ENCODE data around the gene KNTC1.
"Not testable (repeated sequence)": the region's sequence is repeated elsewhere in the genome, so short reads cannot be mapped to it uniquely, and the experiment has no call there.

The KNTC1 gene, protein sequence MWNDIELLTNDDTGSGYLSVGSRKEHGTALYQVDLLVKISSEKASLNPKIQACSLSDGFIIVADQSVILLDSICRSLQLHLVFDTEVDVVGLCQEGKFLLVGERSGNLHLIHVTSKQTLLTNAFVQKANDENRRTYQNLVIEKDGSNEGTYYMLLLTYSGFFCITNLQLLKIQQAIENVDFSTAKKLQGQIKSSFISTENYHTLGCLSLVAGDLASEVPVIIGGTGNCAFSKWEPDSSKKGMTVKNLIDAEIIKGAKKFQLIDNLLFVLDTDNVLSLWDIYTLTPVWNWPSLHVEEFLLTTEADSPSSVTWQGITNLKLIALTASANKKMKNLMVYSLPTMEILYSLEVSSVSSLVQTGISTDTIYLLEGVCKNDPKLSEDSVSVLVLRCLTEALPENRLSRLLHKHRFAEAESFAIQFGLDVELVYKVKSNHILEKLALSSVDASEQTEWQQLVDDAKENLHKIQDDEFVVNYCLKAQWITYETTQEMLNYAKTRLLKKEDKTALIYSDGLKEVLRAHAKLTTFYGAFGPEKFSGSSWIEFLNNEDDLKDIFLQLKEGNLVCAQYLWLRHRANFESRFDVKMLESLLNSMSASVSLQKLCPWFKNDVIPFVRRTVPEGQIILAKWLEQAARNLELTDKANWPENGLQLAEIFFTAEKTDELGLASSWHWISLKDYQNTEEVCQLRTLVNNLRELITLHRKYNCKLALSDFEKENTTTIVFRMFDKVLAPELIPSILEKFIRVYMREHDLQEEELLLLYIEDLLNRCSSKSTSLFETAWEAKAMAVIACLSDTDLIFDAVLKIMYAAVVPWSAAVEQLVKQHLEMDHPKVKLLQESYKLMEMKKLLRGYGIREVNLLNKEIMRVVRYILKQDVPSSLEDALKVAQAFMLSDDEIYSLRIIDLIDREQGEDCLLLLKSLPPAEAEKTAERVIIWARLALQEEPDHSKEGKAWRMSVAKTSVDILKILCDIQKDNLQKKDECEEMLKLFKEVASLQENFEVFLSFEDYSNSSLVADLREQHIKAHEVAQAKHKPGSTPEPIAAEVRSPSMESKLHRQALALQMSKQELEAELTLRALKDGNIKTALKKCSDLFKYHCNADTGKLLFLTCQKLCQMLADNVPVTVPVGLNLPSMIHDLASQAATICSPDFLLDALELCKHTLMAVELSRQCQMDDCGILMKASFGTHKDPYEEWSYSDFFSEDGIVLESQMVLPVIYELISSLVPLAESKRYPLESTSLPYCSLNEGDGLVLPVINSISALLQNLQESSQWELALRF (N-terminal part only)

DNA sequence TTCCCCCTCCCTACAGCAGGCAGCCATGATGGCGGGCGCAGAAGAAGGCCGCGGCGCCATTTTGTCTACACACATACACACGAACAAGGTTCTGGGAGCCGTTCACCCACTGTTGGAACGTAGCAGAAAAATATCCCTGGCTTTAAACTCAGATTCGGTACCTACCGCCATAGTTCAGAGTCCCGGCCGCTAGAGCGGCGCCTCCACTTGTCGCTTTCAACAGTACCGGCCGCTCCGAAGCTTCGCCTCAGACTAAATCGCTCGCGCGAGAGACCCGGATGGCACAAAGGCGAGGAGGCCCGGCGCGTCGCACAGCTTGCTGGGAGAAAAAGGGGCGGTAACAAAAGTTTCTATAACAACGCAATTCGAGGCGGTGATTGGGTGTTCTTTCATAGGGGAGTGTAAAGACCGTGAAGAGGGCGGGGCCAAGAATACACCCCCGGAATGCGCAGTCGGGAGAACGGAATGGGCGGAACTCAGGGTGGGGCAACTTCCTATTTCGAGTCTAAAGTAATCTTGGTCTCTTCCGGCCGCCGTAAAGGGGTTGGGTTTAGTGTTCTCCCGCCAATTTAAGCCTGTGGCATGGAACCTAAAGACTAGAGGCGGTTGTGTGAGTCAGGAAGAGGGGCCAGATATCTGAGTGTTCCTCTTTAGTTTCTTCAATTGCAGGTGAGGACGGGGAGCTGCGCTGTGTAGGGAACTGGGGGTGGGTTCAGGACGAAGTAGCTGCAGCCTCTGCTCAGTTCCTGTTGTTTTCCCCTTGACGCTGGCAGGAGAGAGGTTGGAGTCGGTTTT is at the start of gene KNTC1, which contains the start of gene RSRC2:
KNTC1 (plus strand) TSS at position 567 of the 795 bp plus-strand sequence. CDS start 2,815 bp downstream, outside the sequence.
RSRC2 (minus strand) TSS at position 254 of the 795 bp plus-strand sequence; CDS start at position 171, 83 bp downstream.
- peak; percentile 100 for DNase-seq (ENCODE audit: low read depth)

DNA sequence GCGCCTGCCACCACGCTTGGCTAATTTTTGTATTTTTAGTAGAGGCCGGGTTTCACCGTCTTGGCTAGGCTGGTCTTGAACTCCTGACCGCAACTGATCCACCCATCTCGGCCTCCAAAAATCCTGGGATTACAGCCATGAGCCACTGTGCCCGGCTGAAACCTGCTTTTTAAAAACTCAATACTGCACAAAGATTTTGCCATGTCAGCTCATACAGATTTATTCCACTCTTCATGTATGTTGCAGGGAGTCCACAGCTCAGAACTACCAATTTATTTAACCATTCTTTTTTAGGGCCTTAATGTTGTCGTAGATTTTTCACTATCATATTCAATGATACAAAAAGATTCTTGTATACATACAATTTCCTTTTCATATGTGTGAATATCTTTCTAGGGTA is 46.3 kb upstream of the KNTC1 start:
- DNase-seq (ENCODE audit: low read depth) = no peak

DNA sequence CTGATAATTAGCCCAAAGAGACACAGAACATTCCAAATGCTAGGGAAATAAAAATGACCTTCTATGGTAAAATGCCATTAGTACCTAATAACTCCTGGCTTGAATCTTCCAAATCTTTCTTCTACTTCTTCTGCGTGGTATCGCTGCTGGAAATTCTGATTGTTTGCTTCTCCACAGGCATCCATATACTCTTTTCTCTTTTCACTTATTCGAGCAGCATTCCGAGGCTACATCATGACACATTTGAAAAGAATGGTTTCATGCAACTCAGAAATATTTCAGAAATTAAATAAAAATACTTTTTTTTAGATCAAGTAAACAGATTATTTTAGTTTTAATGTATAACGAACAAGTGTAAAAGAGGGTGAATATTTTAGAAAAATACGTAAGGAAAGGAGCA is 45.2 kb upstream of the KNTC1 start:
- no peak for DNase-seq (ENCODE audit: low read depth)

DNA sequence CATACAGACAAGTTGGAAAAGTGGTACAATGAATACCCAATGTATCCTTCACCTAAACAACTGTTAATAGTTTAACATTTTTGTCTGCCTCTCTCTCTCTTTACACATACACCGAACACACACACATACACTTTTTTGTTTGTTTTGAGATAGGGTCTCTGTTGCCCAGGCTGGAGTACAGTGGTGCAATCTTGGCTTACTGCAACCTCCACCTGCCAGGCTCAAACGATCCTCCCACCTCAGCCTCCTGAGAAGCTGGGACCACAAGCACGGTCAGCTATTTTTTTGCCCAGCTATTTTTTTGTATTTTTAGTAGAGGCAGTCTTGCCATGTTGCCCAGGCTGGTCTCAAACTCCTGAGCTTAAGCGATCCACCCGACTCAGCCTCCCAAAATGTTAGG is 43.1 kb upstream of the KNTC1 start:
- DNase-seq (ENCODE audit: low read depth) = no peak

DNA sequence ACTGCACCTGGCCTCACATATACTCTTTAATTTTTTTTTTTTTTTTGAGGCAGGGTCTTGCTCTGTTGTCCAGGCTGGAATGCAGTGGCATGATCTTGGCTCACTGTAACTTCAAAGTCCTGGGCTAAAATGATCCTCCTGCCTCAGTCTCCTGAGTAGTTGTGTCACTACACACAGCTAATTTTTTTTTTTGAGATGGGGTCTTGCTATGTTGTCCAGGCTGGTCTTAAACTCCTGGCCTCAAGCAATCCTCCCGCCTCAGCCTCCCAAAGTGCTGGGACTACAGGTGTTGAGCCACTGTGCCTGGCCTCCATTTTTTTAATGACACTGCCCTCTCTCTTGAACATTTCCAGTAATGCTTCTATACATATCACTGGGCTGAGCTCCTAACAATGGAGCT is 42.7 kb upstream of the KNTC1 start:
- DNase-seq (ENCODE audit: low read depth) = not testable (repeated sequence)

DNA sequence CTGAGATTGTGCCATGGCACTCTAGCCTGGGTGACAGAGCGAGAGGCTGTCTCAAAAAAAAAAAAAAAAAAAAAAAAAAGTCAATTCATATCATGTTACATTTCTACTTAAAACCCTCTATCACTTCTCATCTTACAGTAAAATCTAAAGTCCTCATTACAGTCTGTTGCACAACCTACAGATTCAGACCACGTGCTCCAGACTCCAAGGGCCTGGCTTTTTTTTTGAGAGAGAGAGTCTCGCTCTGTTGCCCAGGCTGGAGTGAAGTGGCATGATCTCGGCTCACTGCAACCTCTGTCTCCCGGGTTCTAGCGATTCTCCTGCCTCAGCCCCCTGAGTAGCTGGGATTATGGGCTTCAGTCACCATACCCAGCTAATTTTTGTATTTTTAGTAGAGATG is 40.7 kb upstream of the KNTC1 start:
- not testable (repeated sequence) for DNase-seq (ENCODE audit: low read depth)

DNA sequence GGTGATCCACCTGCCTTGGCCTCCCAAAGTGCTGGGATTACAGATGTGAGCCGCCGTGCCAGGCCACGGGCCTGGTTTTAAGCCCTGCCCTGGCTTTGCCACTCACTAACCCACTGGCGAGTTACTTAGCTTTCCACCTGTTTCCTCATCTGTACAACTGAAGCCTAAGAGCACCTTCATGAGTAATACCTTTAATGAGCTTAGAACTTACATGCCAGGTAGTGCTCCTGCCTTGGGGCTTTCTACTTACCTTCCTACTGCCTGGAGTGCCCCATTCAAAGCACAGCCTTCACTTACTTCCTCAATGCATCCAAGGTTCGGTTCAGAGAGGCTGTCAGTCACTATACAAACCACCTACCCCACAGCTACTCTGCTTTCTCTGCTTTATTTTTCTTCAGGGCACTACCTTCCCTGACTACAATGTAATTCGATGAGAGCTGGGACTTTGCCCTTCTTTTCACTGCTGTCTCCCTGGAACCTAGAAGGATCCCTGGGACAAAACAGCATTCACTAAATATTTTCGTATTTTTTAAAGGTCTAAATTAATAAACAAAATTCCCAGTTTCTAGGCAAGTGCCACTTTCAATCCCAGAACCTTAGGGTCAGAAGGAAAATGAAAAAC is 40.1 kb upstream of the KNTC1 start:
- DNase-seq (ENCODE audit: low read depth) = no peak

DNA sequence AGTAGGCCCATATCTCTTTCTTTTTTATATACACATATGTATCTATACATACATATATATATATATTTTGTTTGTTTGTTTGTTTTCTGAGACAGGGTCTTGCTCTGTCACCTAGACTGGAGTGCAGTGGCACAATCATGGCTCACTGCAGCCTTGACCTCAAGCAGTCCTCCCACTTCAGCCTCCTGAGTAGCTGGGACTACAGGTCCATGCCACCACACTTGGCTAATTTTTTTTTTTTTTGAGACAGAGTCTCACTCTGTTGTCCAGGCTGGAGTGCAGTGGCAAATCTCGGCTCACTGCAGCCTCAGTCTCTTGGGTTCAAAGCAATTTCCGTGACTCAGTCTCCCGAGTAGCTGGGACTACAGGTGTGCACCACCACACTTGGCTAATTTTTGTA is 39.2 kb upstream of the KNTC1 start:
- DNase-seq (ENCODE audit: low read depth) = not testable (repeated sequence)

DNA sequence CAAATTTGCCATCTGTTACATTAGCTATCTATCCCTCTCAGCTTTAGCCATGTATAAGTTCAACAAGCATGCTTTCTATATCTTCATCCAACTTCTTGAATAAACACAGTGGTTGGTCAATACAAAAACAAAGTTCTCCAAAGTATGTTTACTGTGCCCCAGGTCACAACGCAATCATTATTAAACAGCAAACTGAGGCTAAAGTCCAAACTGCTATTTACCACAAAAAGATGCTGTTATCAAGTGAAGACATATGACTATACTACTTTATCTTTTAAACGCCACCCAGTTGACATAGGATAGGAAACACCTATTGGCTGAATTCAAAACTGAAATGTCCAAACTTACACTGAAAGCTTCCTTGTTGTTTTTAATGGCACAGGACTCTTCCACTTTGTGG is 38.0 kb upstream of the KNTC1 start:
- DNase-seq (ENCODE audit: low read depth) = no peak

DNA sequence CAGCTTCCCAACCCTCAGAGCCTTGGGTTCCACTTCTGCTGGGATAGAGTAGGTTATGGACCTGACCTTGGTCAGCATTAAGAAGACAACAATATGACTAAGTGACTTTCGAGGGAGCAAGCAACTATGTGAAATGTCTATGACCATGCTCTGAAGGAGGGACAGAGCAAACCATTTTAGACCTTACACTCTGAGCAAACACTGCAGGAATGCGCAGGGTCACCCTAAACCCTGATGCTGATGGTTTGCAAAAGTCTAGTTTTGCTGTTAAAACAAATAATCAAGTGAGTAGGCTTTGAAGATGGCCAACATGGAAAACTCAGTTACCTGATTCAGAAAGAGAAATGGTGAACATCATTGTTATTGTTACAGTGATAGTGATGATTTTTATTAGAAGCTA is 35.1 kb upstream of the KNTC1 start:
- no peak for DNase-seq (ENCODE audit: low read depth)

DNA sequence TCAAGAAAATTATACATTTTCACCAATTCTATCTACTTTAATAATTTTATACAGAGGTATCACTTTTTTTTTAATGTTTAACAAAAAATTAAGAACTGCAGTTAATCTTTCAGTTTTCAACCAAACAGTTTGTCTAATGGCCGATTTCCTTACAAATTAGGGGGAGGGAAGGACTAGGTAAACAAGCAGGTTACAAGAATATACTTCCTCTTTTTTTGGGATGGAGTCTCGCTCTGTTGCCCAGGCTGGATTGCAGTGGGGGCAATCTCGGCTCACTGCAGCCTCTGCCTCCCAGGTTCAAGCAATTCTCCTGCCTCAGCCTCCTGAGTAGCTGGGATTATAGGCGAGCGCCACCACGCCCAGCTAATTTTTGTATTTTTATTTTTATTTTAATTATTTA is 33.8 kb upstream of the KNTC1 start:
- not testable (repeated sequence) for DNase-seq (ENCODE audit: low read depth)

DNA sequence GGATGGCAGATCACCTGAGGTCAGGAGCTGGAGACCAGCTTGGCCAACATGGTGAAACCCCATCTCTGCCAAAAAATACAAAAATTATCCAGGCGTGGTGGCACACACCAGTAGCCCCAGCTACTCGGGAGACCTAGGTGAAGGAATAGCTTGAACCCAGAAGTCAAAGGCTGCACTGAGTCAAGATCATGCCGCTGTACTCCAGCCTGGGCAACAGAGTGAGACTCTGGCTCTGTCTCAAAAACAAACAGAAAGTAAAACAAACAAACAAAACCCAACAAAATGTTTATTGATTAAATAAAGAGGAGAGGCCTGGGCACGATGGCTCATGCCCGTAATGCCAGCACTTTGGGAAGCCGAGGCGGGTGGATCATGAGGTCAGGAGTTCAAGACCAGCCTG is 31.8 kb upstream of the KNTC1 start:
- DNase-seq (ENCODE audit: low read depth) = no peak

DNA sequence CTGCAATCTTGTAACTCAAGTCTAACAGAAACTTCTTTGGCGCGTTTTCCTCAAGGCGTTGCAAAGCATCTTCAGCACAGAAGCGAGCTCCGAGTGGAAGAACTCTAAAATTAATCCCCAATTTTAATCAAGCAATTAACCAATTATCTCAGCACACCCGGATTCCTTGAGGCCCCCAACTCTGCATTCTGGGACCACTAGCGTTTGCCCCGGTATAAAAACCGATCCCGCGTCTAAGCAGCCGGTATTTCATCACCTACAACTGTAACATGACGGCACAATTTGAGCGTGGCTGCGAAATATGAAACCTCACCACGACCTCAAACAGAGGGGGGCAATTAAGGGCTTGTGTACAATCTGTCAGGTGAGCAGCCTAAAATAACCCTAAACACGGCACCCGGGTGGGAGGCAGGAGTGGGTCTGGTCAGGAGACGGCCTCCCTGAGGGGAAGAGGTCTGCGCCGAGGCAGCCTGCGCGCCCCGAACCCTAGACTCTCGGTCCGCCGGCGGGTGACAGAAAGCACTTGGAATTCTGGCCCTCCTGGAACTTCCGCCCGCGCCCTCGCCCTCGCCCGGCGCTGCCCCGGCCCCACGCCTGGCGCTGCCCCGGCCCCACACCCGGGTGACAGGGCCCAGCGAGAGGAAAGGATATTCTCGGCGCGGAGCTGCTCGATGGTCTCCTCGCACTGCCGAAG is 26.9 kb upstream of the KNTC1 start:
- peak; percentile 41 for DNase-seq (ENCODE audit: low read depth)

DNA sequence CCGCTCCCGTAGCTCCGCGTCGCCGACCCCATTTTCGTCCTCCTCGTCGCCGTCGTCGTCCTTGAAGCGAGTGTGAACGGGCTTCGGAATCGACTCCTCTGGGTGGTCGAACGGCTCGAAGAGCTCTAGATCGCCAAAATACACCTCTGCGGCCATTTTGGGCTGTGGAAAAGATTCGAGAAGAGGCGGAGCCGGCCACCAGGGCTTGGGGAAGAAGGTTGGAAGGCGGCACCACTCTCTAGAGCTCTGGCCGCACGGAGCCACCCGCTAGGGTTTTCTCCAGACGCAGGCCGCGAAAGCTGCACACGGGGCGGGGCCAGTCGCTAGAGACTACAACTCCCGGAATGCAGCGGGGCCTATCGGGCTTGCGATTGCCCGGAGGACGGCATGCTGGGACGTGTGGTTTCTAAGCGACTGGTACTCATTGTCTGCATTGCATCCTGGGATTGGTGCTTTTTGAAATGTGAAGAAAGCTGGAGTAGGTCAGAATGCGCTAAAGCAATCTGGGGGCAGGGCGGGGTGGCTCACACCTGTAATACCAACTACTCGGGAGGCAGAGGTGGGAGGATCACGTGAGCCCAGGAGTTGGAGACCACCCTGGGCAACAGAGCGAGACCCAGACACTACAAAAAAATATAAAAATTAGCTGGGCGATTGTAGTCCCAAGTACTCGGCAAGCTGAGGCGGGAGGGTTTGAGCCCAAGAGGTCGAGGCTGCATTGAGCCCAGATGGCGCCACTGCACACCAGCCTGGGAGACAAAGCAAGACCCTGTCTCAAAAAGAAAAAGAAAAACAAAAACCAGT is 26.2 kb upstream of the KNTC1 start, which contains the start of gene ZCCHC8:
ZCCHC8 (minus strand) TSS at position 248 of the 804 bp plus-strand sequence; CDS start at position 156, 92 bp downstream.
- DNase-seq (ENCODE audit: low read depth) = peak; percentile 96

DNA sequence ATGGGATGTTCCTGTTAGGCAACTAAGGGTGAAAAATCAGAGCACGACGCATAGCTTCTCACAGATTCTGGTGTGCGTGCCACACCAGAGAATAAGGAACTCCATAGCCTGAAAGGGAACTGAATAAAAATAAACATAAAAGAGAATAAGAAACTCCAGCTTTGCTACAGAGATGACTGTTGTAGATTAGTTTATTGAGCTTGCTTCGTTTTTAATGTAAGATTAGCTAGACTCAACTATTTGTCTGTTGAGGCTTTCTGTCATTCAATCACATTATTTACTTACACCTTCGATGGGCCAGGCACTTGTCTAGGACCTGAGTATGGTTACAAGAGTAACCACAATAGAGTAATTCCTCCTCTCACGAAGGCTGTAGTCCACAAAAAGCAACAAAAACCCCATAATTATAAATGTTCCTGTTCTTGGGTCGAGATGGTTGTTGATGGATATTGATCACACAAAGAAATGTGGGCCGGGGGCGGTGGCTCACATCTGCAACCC is 25.5 kb upstream of the KNTC1 start:
- no peak for DNase-seq (ENCODE audit: low read depth)

DNA sequence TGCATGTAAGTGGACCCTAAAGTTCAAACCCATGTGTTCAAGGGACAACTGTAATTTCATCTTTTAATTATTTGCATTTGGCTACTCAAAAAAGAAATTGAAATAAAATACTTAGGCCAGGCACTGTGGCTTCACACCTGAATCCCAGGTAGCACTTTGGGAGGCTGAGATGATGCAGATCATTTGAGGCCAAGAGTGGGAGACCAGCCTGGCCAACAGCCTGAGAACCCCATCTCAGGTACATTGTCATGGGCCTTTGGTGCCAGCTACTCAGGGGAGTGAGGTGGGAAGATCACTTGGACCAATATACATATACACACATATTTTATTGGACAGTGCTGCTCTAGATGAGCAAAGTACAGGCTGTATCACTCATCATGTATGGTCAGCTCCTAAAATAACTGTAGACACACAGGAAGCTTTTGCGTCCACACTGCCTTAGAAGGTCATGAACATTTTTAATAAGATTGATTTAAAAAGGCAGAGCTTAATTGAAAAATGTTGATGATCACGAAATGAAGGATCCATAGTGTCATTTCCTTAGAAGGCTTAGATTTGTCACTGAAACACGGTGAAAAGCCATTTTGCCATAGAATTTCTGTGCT is 23.8 kb upstream of the KNTC1 start:
- DNase-seq (ENCODE audit: low read depth) = no peak

DNA sequence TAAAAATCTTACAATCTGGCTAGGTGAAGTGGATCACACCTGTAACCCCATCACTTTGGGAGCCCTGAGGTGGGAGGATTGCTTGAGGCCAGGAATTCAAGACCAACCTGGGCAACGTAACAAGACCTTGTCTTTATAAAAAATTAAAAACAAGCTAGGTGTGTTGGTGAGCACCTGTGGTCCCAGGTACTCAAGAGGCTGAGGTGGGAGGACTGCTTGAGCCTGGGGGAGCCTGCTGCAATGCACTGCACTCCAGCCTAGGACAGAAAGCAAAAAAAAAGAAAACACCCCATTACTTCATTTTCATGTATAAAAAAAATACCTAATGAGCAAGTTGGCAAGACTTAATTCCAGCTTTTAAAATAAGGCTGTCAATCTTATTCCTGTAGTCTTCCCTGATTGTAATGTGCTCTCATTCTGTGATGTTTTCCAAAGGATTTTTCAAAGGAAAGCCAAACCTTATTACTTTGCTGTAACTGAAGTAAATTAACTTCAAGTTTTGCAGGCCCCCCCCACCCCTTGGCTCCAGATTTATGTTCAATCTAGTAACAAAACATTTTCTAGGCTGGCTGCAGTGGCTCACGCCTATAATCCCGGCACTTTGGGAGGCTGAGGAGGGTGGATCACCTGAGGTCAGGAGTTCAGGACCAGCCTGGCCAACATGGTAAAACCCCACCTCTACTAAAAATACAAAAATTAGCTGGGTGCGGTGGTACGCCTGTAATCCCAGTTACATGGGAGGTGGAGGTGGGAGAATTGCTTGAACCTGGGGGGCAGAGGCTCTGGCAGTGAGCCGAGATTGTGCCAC is 23.1 kb upstream of the KNTC1 start:
- no peak for DNase-seq (ENCODE audit: low read depth)
